Psoas muscle (tissue), 8 donors: Measurements from ENCODE around the gene RAC3. TPM values are rescaled to one million over a fixed set of nuclear protein-coding genes. Genes with fewer than 3 reads are reported as not detected.

ENCODE experiments used
- ATAC-seq, 4 donors: fragments of 200-7000 bp; cut with Tn5 transposase; one replicate each; pipeline ENCODE4 v1.9.1; 2020; ENCODE audit warnings: moderate library complexity in 3 of 4, mild to moderate bottlenecking in 2 of 4
- DNase-seq, 2 donors: peaks; one replicate each; pipeline ENCODE4 v3.0.0-alpha.2; 2020
- H3K27ac ChIP-seq: fragments of 200-600 bp; one replicate; pipeline ENCODE4 v1.8.0; 2022
- H3K27me3 ChIP-seq, 3 donors: fragments of 200-600 bp in 1 of 3; one replicate each; pipeline versions ENCODE4 v1.6.1 to v1.8.0; 2013 to 2022; ENCODE audit warnings: low read length in 2 of 3, mild to moderate bottlenecking in 2 of 3, moderate library complexity in 1 of 3; ENCODE audit not compliant: insufficient read depth in 3 of 3
- H3K36me3 ChIP-seq, 2 donors: fragments of 200-600 bp in 1 of 2; one replicate each; pipeline versions ENCODE4 v1.6.1 to v1.8.0; 2013 to 2022; ENCODE audit warnings: low read depth in 1 of 2, mild to moderate bottlenecking in 1 of 2, moderate library complexity in 1 of 2; ENCODE audit not compliant: insufficient read depth in 1 of 2
- H3K4me1 ChIP-seq: fragments of 200-600 bp; one replicate; pipeline ENCODE4 v1.8.0; 2022
- H3K4me3 ChIP-seq: fragments of 200-600 bp; one replicate; pipeline ENCODE4 v1.8.0; 2022; ENCODE audit warnings: mild to moderate bottlenecking
- H3K9me3 ChIP-seq: fragments of 200-600 bp; one replicate; pipeline ENCODE4 v1.8.0; 2022
- WGBS, 3 donors: extraction: QIAGEN DNeasy Blood & Tissue Kit; methylation state at CpG; one replicate each; pipeline versions ENCODE4 v1.1.6 to v1.1.7; 2013; 5-methylcytosine and 5-hydroxymethylcytosine counted together
- intact Hi-C, 2 donors: fragments of 100-400 bp; cut with DNase I; formaldehyde crosslinking; loops; one replicate each; pipeline versions ENCODE4 v1.11.0 to v1.14.2; 2022
- polyA plus RNA-seq, 3 donors: library from polyadenylated mRNA; stranded (reverse); fragments of 200-250 nt; gene quantifications; one replicate each; pipeline ENCODE4 v1.2.3, GENCODE V29; 2013
- total RNA-seq, 4 donors: library from RNA; stranded (reverse); fragmentation: NEBNext Ultra II Directional in 2 of 4; extraction: Animal tissue kit (Norgen Biotek cat#: 25700) in 2 of 4; gene quantifications; one replicate each; pipeline versions ENCODE4 v1.2.1 to v1.2.4, GENCODE V29; 2021 to 2023
- TF ChIP-seq, protein P1 (sequence below): fragments of 200-600 bp; IDR thresholded peaks from one replicate; pipeline ENCODE4 v1.8.0; 2022; ENCODE audit warnings: antibody characterized with exemption
- donor health status: healthy with polysubstance abuse.
- donor health status: DM: no; HTN: no; CAD: no; lungs with moderate emphysema.
- donor health status: Bipolar disorder and iron deficiency.
- donor health status: healthy.
- donor health status: DM: yes; HTN: yes; CAD: no.
- donor health status: DM: no; HTN: no; CAD: no.
- donor health status: DM: no; HTN: no; CAD: no.
- donor health status: DM: yes; HTN: yes; CAD: no.

The RAC3 gene
- total and polyA plus RNA-seq, 7 donors, result 0.05 to 0.83 TPM; not detected in 5

DNA sequence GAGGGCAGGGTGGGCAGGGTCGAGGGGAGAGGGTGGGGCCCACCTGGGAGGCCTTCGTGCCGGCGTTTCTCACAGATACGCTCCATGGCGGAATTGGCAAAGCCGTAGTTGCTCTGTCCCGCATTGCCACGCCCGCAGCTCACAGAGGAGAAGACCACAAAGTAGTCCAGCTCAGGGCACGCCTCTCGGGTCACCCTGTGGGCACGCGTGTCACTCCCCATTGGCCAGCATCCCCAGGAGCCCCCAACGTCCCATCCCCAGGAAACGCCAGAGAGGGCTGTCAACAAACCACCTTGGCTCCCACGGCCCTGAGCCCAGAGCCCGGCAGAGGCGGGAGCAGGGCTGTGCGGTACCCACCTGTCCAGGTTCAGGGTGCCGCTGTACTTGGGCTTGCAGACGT lies 50.5 kb downstream of the RAC3 start:
- Histone ChIP-seq H3K4me3 (no peak overlapping the region), H3K4me1 (no peaks in the 10 kb centered on the region), H3K27me3 (no peaks in the 10 kb centered on the region), H3K9me3 (no peaks in the 10 kb centered on the region), H3K36me3 (peaks cover 7 to 81% of the 10 kb centered on the region in 2 donors), H3K27ac (no peak overlapping the region)
- peak in 1 of 2 donors; percentile 49 for DNase-seq
- TF ChIP-seq, protein P1, sequence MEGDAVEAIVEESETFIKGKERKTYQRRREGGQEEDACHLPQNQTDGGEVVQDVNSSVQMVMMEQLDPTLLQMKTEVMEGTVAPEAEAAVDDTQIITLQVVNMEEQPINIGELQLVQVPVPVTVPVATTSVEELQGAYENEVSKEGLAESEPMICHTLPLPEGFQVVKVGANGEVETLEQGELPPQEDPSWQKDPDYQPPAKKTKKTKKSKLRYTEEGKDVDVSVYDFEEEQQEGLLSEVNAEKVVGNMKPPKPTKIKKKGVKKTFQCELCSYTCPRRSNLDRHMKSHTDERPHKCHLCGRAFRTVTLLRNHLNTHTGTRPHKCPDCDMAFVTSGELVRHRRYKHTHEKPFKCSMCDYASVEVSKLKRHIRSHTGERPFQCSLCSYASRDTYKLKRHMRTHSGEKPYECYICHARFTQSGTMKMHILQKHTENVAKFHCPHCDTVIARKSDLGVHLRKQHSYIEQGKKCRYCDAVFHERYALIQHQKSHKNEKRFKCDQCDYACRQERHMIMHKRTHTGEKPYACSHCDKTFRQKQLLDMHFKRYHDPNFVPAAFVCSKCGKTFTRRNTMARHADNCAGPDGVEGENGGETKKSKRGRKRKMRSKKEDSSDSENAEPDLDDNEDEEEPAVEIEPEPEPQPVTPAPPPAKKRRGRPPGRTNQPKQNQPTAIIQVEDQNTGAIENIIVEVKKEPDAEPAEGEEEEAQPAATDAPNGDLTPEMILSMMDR, result no peak
- 91 to 94% (median 93%) methylated on average over 21 to 22 of the region's 22 CpGs for WGBS, 3 donors
- intact Hi-C loops, result no loop called here
- ATAC-seq, result no peak

DNA sequence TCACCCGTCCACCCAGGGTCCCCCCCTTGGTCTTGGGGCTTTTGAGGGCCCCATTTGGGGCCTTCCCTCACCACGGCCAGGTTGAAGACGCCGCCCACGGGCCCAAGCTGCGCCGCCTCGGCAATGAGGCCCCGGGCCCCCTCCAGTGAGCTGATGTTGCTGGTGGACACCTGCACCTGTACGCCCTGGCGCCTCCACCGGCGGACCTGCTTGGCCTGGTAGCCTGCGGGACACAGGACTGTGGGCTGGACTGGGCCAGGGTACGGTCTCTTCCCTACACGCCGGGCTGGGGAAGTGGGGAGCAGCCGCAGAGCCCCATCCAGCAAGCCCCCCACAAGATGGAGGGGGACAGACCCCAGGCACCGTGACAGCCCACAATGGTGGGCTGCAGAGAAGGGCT lies 51.0 kb downstream of the RAC3 start:
- H3K36me3 ChIP-seq, result peaks cover 7 to 86% of the 10 kb centered on the region in 2 donors
- no peaks in the 10 kb centered on the region for H3K9me3 ChIP-seq
- intact Hi-C loops, result no loop called here
- H3K4me3 ChIP-seq, result no peak overlapping the region
- H3K27ac ChIP-seq, result no peak overlapping the region
- TF ChIP-seq, protein P1, result no peak
- no peaks in the 10 kb centered on the region for H3K27me3 ChIP-seq
- H3K4me1 ChIP-seq, result no peaks in the 10 kb centered on the region
- DNase-seq (peak in 1 of 2 donors; percentile 49), ATAC-seq (no peak)
- WGBS, 3 donors, result 91 to 93% (median 92%) methylated on average over 18 to 19 of the region's 19 CpGs

DNA sequence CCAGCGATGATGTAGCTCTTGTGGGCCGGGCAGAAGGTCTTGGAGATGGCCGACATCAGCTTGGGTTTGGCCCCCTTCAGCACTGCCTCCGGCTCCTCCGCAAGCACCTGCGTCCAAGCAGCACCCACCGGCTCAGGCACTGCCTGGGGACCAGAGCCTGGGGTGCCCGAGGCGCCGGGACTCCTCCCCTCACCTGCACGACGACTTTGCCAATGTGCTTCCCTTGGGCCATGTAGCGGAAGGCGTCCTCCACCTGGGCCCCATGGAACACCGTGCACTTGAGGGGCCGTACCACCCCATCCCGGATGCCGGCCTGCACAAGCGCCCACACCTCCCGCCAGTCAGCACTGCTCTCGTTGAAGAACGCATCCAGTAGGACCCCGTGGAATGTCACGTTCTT lies 51.5 kb downstream of the RAC3 start:
- TF ChIP-seq, protein P1, result no peak
- intact Hi-C loops, result no loop called here
- H3K36me3 ChIP-seq, result peaks cover 7 to 92% of the 10 kb centered on the region in 2 donors
- no peak for ATAC-seq
- no peaks in the 10 kb centered on the region for H3K4me1 ChIP-seq
- no peak overlapping the region for H3K27ac ChIP-seq
- DNase-seq, result no peak
- no peak overlapping the region for H3K4me3 ChIP-seq
- no peaks in the 10 kb centered on the region for H3K27me3 ChIP-seq
- 91 to 96% (median 92%) methylated on average over 24 of the region's 24 CpGs for WGBS, 3 donors
- no peaks in the 10 kb centered on the region for H3K9me3 ChIP-seq

Other genes with a start within 250 kb of the RAC3 start
- not detected for gene GCGR, start 227.5 kb upstream of the RAC3 start, total RNA-seq
- under 1 TPM in 2 of 3 donors, not detected in 1; 0.03 to 0.08 TPM for gene GCGR, start 227.5 kb upstream of the RAC3 start, polyA plus RNA-seq
- gene MCRIP1, start 198.4 kb upstream of the RAC3 start, total RNA-seq, result 10 to 100 TPM; 20.5 to 47.6 (median 25.7) TPM
- gene MCRIP1, start 198.4 kb upstream of the RAC3 start, polyA plus RNA-seq, result 100 to 1,000 TPM in 1 of 3 donors, 10 to 100 TPM in 2; 45.1 to 187 (median 57.1) TPM
- 1,000 to 10,000 TPM in 3 of 4 donors, 100 to 1,000 TPM in 1; 976 to 2,217 (median 1,286) TPM for gene PPP1R27, start 196.6 kb upstream of the RAC3 start, total RNA-seq
- gene PPP1R27, start 196.6 kb upstream of the RAC3 start, polyA plus RNA-seq, result 100 to 1,000 TPM; 296 to 661 (median 603) TPM
- gene P4HB, start 171.1 kb upstream of the RAC3 start, total RNA-seq, result 100 to 1,000 TPM; 244 to 361 (median 296) TPM
- gene P4HB, start 171.1 kb upstream of the RAC3 start, polyA plus RNA-seq, result 100 to 1,000 TPM; 236 to 384 (median 267) TPM
- gene ARHGDIA, start 160.3 kb upstream of the RAC3 start, total RNA-seq, result 100 to 1,000 TPM in 3 of 4 donors, 10 to 100 TPM in 1; 88.3 to 192 (median 160) TPM
- 100 to 1,000 TPM in 2 of 3 donors, 10 to 100 TPM in 1; 79.1 to 268 (median 100) TPM for gene ARHGDIA, start 160.3 kb upstream of the RAC3 start, polyA plus RNA-seq
- gene ALYREF, start 140.1 kb upstream of the RAC3 start, total RNA-seq, result 10 to 100 TPM; 23.0 to 58.4 (median 47.1) TPM
- gene ALYREF, start 140.1 kb upstream of the RAC3 start, polyA plus RNA-seq, result 10 to 100 TPM; 37.5 to 79.8 (median 43.8) TPM
- gene ANAPC11, start 140.0 kb upstream of the RAC3 start, total RNA-seq, result 100 to 1,000 TPM; 118 to 208 (median 135) TPM
- 100 to 1,000 TPM; 273 to 369 (median 323) TPM for gene ANAPC11, start 140.0 kb upstream of the RAC3 start, polyA plus RNA-seq
- gene NPB, start 129.4 kb upstream of the RAC3 start, total RNA-seq, result under 1 TPM; 0.42 to 0.78 (median 0.55) TPM
- gene NPB, start 129.4 kb upstream of the RAC3 start, polyA plus RNA-seq, result 1 to 10 TPM in 1 of 3 donors, under 1 TPM in 2; 0.73 to 2.9 (median 0.76) TPM
- gene PCYT2, start 120.3 kb upstream of the RAC3 start, total RNA-seq, result 10 to 100 TPM; 10.2 to 26.9 (median 19.2) TPM
- 10 to 100 TPM; 13.2 to 14.1 (median 13.3) TPM for gene PCYT2, start 120.3 kb upstream of the RAC3 start, polyA plus RNA-seq
- 10 to 100 TPM in 1 of 4 donors, 1 to 10 TPM in 3; 3.9 to 10.2 (median 6.3) TPM for gene SIRT7, start 113.5 kb upstream of the RAC3 start, total RNA-seq
- 10 to 100 TPM in 2 of 3 donors, 1 to 10 TPM in 1; 5.7 to 14.2 (median 10.4) TPM for gene SIRT7, start 113.5 kb upstream of the RAC3 start, polyA plus RNA-seq
- 10 to 100 TPM; 43.1 to 74.2 (median 53.7) TPM for gene MAFG, start 103.9 kb upstream of the RAC3 start, total RNA-seq
- 10 to 100 TPM; 21.6 to 73.7 (median 26.6) TPM for gene MAFG, start 103.9 kb upstream of the RAC3 start, polyA plus RNA-seq
- 10 to 100 TPM in 2 of 4 donors, 1 to 10 TPM in 2; 5.4 to 12.5 (median 9.5) TPM for gene PYCR1, start 94.4 kb upstream of the RAC3 start, total RNA-seq
- gene PYCR1, start 94.4 kb upstream of the RAC3 start, polyA plus RNA-seq, result 10 to 100 TPM in 2 of 3 donors, 1 to 10 TPM in 1; 8.3 to 23.2 (median 15.2) TPM
- gene MYADML2, start 84.4 kb upstream of the RAC3 start, total RNA-seq, result 10 to 100 TPM in 3 of 4 donors, 1 to 10 TPM in 1; 9.7 to 58.0 (median 13.4) TPM
- 10 to 100 TPM in 1 of 3 donors, 1 to 10 TPM in 1, under 1 TPM in 1; 0.47 to 95.8 (median 9.1) TPM for gene MYADML2, start 84.4 kb upstream of the RAC3 start, polyA plus RNA-seq
- gene NOTUM, start 70.5 kb upstream of the RAC3 start, total RNA-seq, result 1 to 10 TPM in 3 of 4 donors, under 1 TPM in 1; 0.92 to 1.9 (median 1.5) TPM
- gene NOTUM, start 70.5 kb upstream of the RAC3 start, polyA plus RNA-seq, result under 1 TPM; 0.25 to 0.48 (median 0.44) TPM
- gene ASPSCR1, start 54.0 kb upstream of the RAC3 start, total RNA-seq, result 10 to 100 TPM; 27.7 to 37.4 (median 35.0) TPM
- gene ASPSCR1, start 54.0 kb upstream of the RAC3 start, polyA plus RNA-seq, result 10 to 100 TPM; 27.9 to 33.1 (median 33.0) TPM
- 10 to 100 TPM; 15.9 to 24.6 (median 19.7) TPM for gene CENPX, start 8.8 kb upstream of the RAC3 start, total RNA-seq
- 10 to 100 TPM; 53.8 to 79.4 (median 64.4) TPM for gene CENPX, start 8.8 kb upstream of the RAC3 start, polyA plus RNA-seq
- 1 to 10 TPM; 1.4 to 3.0 (median 1.9) TPM for gene LRRC45, start 8.4 kb upstream of the RAC3 start, total RNA-seq
- gene LRRC45, start 8.4 kb upstream of the RAC3 start, polyA plus RNA-seq, result 1 to 10 TPM; 3.5 to 7.1 (median 4.0) TPM
- gene DCXR, start 6.0 kb downstream of the RAC3 start, total RNA-seq, result 100 to 1,000 TPM; 111 to 216 (median 155) TPM
- gene DCXR, start 6.0 kb downstream of the RAC3 start, polyA plus RNA-seq, result 100 to 1,000 TPM; 117 to 158 (median 147) TPM
- 10 to 100 TPM; 27.1 to 37.3 (median 29.3) TPM for gene RFNG, start 20.1 kb downstream of the RAC3 start, total RNA-seq
- gene RFNG, start 20.1 kb downstream of the RAC3 start, polyA plus RNA-seq, result 10 to 100 TPM; 31.0 to 40.7 (median 37.3) TPM
- 100 to 1,000 TPM in 2 of 4 donors, 10 to 100 TPM in 2; 89.8 to 112 (median 97.7) TPM for gene GPS1, start 20.2 kb downstream of the RAC3 start, total RNA-seq
- gene GPS1, start 20.2 kb downstream of the RAC3 start, polyA plus RNA-seq, result 100 to 1,000 TPM in 2 of 3 donors, 10 to 100 TPM in 1; 87.1 to 114 (median 104) TPM
- 100 to 1,000 TPM in 3 of 4 donors, 10 to 100 TPM in 1; 72.6 to 136 (median 104) TPM for gene DUS1L, start 34.1 kb downstream of the RAC3 start, total RNA-seq
- 100 to 1,000 TPM; 117 to 170 (median 133) TPM for gene DUS1L, start 34.1 kb downstream of the RAC3 start, polyA plus RNA-seq
- 10 to 100 TPM; 17.2 to 37.3 (median 23.4) TPM for gene FASN, start 66.6 kb downstream of the RAC3 start, total RNA-seq
- gene FASN, start 66.6 kb downstream of the RAC3 start, polyA plus RNA-seq, result 10 to 100 TPM in 2 of 3 donors, 1 to 10 TPM in 1; 8.9 to 26.5 (median 12.0) TPM
- 10 to 100 TPM; 10.2 to 15.3 (median 12.4) TPM for gene CCDC57, start 181.2 kb downstream of the RAC3 start, total RNA-seq
- gene CCDC57, start 181.2 kb downstream of the RAC3 start, polyA plus RNA-seq, result 10 to 100 TPM in 1 of 3 donors, 1 to 10 TPM in 2; 7.2 to 11.1 (median 8.6) TPM
- 100 to 1,000 TPM in 2 of 4 donors, 10 to 100 TPM in 2; 18.6 to 182 (median 70.1) TPM for gene SLC16A3, start 197.4 kb downstream of the RAC3 start, total RNA-seq
- gene SLC16A3, start 197.4 kb downstream of the RAC3 start, polyA plus RNA-seq, result 100 to 1,000 TPM; 102 to 263 (median 128) TPM
- 100 to 1,000 TPM in 3 of 4 donors, 10 to 100 TPM in 1; 73.5 to 139 (median 116) TPM for gene CSNK1D, start 242.0 kb downstream of the RAC3 start, total RNA-seq
- gene CSNK1D, start 242.0 kb downstream of the RAC3 start, polyA plus RNA-seq, result 100 to 1,000 TPM in 1 of 3 donors, 10 to 100 TPM in 2; 74.3 to 124 (median 92.7) TPM